KOPT-K1 (cell line): ENCODE measurements around the gene B3GNT4.
"Not testable (repeated sequence)": the region's sequence is repeated elsewhere in the genome, so short reads cannot be mapped to it uniquely, and the experiment has no call there.

Source experiments
- H3K27ac ChIP-seq: fragments of 200-600 bp; sonication (generic); 2 replicates; pipeline ENCODE4 v1.5.1; 2016; ENCODE audit warnings: antibody characterized with exemption, mild to moderate bottlenecking, low read depth, low read length; ENCODE audit not compliant: poor library complexity, severe bottlenecking
- H3K36me3 ChIP-seq: fragments of 200-600 bp; sonication (generic); 2 replicates; pipeline ENCODE4 v1.5.1; 2017; ENCODE audit warnings: antibody characterized with exemption, mild to moderate bottlenecking, low read length, moderate library complexity; ENCODE audit not compliant: insufficient read depth
- H3K9me3 ChIP-seq: fragments of 200-600 bp; sonication (generic); 2 replicates; pipeline ENCODE4 v1.5.1; 2017; ENCODE audit warnings: antibody characterized with exemption, low read length, mild to moderate bottlenecking; ENCODE audit not compliant: insufficient read depth, poor library complexity, severe bottlenecking

The B3GNT4 gene

DNA sequence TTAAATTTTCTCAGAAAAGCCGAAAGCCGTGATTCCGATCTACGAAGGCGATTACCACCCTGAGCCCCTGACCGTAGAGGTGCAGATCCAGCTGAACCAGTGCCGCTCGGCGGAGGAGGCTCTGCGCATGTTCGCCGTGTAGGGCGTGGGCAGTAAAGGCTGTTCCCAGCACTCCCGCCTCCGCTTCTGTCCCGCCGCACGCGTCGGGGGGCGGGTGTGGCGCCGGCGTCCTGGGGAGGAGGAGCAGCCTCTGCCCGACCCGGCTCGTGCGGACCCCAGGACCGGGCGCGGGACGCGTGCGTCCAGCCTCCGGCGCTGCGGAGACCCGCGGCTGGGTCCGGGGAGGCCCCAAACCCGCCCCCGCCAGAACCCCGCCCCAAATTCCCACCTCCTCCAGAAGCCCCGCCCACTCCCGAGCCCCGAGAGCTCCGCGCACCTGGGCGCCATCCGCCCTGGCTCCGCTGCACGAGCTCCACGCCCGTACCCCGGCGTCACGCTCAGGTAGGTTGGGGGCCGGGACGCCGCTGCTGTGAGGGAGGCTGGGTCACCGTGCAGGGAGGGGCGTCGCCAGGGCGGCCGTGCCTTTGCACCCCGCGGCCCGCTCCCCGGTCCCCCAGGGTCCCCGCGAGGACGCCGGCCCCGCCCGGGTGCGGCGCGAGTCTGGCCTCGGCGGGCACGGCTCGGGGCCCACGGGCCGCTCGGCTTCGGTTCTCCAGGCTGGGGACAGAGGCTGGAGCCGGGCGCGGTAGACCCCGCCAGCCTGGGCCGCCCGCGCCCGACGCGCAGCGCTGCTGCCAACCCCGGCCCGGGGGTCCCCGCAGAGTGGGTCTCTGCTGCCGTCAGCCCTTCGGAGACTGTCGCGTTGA lies at the start of gene B3GNT4:
B3GNT4 (plus strand) TSS at position 409 of the 866 bp plus-strand sequence. CDS start 910 bp downstream, outside the sequence.
- no peak within 1 kb of the TSS for H3K27ac ChIP-seq
- peaks cover 30% of the 10 kb centered on the region for H3K36me3 ChIP-seq
- no peaks in the 10 kb centered on the region for H3K9me3 ChIP-seq

DNA sequence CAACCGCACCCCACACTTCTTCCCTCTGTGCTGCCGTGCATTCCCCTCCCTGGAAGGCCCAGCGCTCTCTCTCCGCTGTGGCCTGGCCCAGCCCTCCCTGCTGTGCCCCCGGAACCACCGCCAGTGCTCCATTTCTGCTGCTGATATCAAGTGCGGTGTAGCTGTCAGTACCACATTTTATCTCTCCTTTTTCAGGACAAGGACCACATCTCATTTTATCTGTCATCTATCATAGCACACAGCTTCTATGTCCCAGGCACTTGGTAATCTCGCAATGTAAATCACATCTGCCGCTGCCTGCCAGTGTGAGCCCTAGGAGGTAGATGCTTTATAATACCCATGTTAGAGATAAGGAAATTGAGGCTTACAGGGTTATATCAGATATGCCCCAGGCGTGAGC lies 47.8 kb upstream of the B3GNT4 start:
- Histone ChIP-seq H3K9me3 (no peaks in the 10 kb centered on the region), H3K27ac (no peak overlapping the region)

GRCh38 chr12:122158700-122159285 lies 44.7 kb upstream of the B3GNT4 start:
- Histone ChIP-seq H3K27ac (no peak overlapping the region), H3K9me3 (no peaks in the 10 kb centered on the region), H3K36me3 (no peaks in the 10 kb centered on the region)

More for the DNA sequence above, 47.8 kb upstream of the B3GNT4 start:
- H3K36me3 ChIP-seq: no peaks in the 10 kb centered on the region

DNA sequence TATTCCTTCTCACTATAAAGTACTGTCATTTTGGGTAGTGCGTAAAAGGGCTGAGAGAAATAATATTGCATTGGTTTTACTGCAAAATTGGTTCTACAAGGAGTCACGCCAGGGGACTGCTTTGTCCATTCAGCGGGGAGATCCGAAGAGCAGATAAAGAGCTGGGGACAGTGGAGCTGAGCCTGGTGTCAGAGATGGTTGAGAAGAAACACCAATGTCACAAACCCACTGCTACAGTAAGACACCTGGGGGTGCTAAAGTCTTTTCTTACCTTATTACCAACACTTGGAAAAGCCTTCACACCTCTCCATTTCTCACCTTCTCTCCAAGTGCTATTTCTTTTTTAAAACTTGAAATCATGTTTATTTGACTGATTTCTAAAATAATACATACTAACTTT lies 43.6 kb upstream of the B3GNT4 start:
- no peak overlapping the region for H3K27ac ChIP-seq
- no peaks in the 10 kb centered on the region for H3K9me3 ChIP-seq

DNA sequence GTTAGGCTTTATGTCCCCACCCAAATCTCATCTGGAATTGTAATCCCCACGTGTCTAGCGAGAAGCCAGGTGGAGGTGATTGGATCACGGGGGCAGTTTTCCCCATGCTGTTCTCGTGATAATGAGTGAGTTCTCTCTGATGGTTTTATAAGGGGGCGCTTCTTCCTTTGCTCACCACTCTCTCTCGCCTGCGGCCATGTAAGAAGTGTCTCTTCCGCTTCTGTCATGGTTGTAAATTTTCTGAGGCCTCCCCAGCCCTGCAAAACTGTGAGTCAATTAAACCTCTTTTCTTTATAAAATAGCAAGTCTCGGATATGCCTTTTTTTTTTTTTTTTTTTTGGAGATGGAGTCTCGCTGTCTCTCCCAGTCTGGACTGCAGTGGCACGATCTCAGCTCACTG lies 42.7 kb upstream of the B3GNT4 start:
- H3K36me3 ChIP-seq: no peaks in the 10 kb centered on the region
- H3K9me3 ChIP-seq: no peaks in the 10 kb centered on the region
- H3K27ac ChIP-seq: no peak overlapping the region

More for the DNA sequence above, 43.6 kb upstream of the B3GNT4 start:
- H3K36me3 ChIP-seq: no peaks in the 10 kb centered on the region

DNA sequence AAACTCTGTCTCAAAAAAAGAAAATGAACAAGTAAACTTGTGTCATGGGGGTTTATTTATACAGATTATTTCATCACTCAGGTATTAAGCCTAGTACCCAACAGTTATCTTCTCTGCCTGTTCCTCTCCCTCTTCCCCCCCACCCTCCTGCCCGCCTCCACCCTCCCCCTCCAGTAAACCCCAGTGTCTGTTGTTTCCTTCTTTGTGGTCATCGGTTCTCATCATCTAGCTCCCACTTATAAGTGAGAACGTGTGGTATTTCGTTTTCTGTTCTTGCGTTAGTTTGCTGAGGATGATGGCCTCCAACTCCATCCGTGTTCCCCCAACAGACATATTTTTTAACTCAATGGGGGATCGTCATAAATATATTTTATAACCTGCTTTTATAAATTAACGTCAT lies 41.8 kb upstream of the B3GNT4 start:
- Histone ChIP-seq H3K36me3 (no peaks in the 10 kb centered on the region), H3K27ac (no peak overlapping the region), H3K9me3 (no peaks in the 10 kb centered on the region)

DNA sequence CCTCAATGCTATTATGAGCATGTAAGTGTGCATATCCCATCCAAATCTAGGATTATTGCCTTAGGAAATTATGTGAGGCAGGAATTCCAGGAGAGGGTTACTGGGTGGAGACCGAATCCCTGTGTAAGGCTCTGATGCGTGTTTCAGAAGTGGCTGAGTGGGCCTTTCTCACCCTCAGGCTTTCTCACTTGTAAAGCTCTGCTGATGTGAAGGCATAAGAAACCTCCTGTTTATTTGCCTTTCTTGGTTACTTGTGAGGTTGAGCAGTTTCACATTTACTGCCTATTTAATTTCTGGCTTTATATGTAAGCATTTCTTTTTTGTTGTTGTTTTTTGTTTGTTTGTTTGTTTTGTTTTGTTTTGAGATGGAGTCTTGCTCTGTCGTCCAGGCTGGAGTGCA lies 40.5 kb upstream of the B3GNT4 start:
- Histone ChIP-seq H3K36me3 (no peaks in the 10 kb centered on the region), H3K27ac (no peak overlapping the region), H3K9me3 (no peaks in the 10 kb centered on the region)

GRCh38 chr12:122166422-122167349 lies 36.8 kb upstream of the B3GNT4 start:
- Histone ChIP-seq H3K9me3 (no peaks in the 10 kb centered on the region), H3K27ac (no peak overlapping the region), H3K36me3 (no peaks in the 10 kb centered on the region)

DNA sequence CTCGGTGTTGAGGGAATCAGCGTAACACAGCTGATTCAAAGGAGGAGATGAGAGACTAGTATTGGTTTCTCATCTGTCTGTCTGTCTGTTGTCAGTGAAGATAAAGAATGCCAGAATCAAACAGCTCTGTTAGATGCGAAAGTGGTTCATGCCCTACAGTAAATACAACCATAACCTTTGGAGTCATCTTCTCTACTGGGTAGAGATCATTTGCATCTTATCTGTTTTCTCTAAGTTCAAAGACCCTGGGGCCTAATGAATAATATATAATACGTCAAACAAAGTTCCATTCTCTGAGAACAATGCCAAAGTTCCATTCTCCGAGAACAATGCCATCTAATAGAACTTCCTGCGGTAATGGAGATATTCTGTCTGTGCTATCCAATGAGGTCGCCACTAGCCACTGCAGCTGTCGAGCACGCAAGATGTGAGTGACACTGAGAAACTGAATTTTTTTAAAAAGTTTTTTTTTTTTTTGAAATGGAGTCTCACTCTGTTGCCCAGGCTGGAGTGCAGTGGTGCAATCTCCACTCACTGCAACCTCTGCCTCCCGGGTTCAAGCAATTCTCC lies 36.1 kb upstream of the B3GNT4 start:
- no peaks in the 10 kb centered on the region for H3K36me3 ChIP-seq
- no peaks in the 10 kb centered on the region for H3K9me3 ChIP-seq
- no peak overlapping the region for H3K27ac ChIP-seq

GRCh38 chr12:122168492-122168891 lies 35.0 kb upstream of the B3GNT4 start:
- H3K9me3 ChIP-seq: no peaks in the 10 kb centered on the region
- H3K36me3 ChIP-seq: no peaks in the 10 kb centered on the region
- H3K27ac ChIP-seq: no peak overlapping the region

DNA sequence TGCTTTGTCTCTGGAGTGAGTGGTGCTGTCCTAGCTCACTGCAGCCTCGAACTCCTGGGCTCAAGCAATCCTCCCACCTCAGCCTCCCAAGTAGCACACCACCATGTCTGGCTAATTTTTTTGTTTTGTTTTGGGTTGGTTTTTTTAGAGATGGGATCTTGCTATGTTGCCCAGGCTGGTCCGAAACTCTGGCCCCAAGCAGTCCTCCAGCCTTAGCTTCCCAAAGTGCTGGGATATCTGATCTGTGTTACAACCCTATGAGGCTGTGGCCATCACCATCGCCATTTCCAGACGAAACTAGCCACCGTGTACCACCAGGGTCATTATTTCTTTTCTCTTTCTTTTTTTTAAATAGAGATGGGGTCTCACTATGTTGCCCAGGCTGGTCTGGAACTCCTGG lies 32.1 kb upstream of the B3GNT4 start:
- H3K9me3 ChIP-seq: no peaks in the 10 kb centered on the region
- no peaks in the 10 kb centered on the region for H3K36me3 ChIP-seq
- H3K27ac ChIP-seq: no peak overlapping the region

GRCh38 chr12:122172262-122172939 lies 31.1 kb upstream of the B3GNT4 start:
- Histone ChIP-seq H3K36me3 (no peaks in the 10 kb centered on the region), H3K9me3 (no peaks in the 10 kb centered on the region), H3K27ac (no peak overlapping the region)

DNA sequence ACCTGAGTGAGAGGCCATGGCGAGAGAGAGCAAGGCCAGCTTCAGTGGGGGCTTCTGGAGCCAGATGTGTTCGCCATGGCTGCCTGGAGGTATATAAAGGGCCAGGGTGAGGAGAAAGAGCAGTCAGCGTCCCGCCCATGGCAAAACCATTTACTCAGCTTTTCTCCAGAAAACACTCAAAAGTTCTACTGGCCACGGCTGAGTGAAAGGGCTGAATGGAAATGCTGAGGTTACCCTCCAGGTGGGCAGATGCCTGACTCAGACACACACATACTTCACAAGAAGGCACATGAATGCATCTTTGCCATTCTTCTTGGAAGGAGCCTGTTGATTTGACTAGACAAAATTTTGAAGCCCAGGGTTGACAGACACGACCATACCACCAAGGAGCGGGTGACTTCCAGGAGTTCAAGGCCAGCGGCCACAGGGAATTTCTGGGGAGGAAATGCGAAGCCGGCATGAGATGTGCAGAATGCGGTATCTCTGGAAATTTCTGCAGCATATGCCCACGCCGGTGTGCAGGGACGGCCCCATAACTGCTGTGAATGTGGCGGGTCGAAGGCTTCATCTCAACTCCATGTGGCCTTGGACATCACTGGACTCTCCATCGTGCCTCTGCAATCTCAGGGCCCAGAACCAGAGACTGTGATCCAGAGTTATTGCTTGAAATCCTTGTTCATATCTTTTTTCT lies 29.2 kb upstream of the B3GNT4 start, which contains the start of gene IL31:
IL31 (minus strand) TSS at position 67 of the 691 bp plus-strand sequence; CDS start at position 18, 49 bp downstream.
- Histone ChIP-seq H3K36me3 (no peaks in the 10 kb centered on the region), H3K9me3 (no peaks in the 10 kb centered on the region), H3K27ac (no peak within 1 kb of the TSS)

- not testable (repeated sequence) for H3K27ac ChIP-seq, H3K9me3 ChIP-seq, H3K36me3 ChIP-seq
Measured at GRCh38 chr12:122176473-122176872, 27.0 kb upstream of the B3GNT4 start.
